PC-3 (cell line): ENCODE data around the gene TBXAS1. TPM values are rescaled to one million over a fixed set of nuclear protein-coding genes. Genes with fewer than 3 reads are reported as not detected.

ENCODE experiments used
- ATAC-seq: fragments of 200-7000 bp; cut with Tn5 transposase; 2 replicates; pipeline ENCODE4 v1.9.1; 2020; ENCODE audit warnings: mild to moderate bottlenecking, moderate library complexity
- BruUV-seq: library from RNA; stranded (reverse); fragments of 400-500 nt; replicated peaks from 2 replicates; lab custom pipeline; 2021; lab: Mats Ljungman, UMichigan
- CTCF ChIA-PET: fragments of 300-600 bp; sonication (Branson Sonifier 250); formaldehyde crosslinking; loops from one replicate; lab custom pipeline; 2022; ENCODE audit warnings: antibody characterized with exemption; lab: Charles Lee
- POLR2A ChIA-PET: fragments of 300-600 bp; sonication (Branson Sonifier 250); formaldehyde crosslinking; loops from one replicate; lab custom pipeline; 2022; ENCODE audit warnings: antibody characterized with exemption; ENCODE audit not compliant: unreplicated experiment; lab: Charles Lee
- DNase-seq: peaks from one replicate; pipeline ENCODE4 v3.0.0-alpha.2; 2015
- H2AFZ ChIP-seq: fragments of 300-600 bp; sonication (generic); 2 replicates; pipeline ENCODE4 v1.6.0; 2016; ENCODE audit warnings: antibody characterized with exemption, low read length
- H3F3A ChIP-seq: fragments of 300-600 bp; sonication (generic); one replicate; pipeline ENCODE4 v1.6.0; 2017; ENCODE audit warnings: antibody characterized with exemption, low read length, control low read depth, mild to moderate bottlenecking; ENCODE audit not compliant: unreplicated experiment
- H3K27ac ChIP-seq: fragments of 300-600 bp; sonication (generic); 2 replicates; pipeline ENCODE4 v1.5.1; 2016; ENCODE audit warnings: mild to moderate bottlenecking, low read length
- H3K27me3 ChIP-seq: fragments of 300-600 bp; sonication (generic); 2 replicates; pipeline ENCODE4 v1.6.1; 2016; ENCODE audit warnings: low read length, mixed read lengths
- H3K36me3 ChIP-seq: fragments of 300-600 bp; sonication (generic); 2 replicates; pipeline ENCODE4 v1.6.1; 2016; ENCODE audit warnings: low read depth, mixed run types, low read length, mixed read lengths
- H3K4me1 ChIP-seq: fragments of 300-600 bp; sonication (generic); 2 replicates; pipeline ENCODE4 v1.5.1; 2016; ENCODE audit warnings: low read length; ENCODE audit not compliant: insufficient read depth
- H3K4me2 ChIP-seq: fragments of 300-600 bp; sonication (generic); 2 replicates; pipeline ENCODE4 v1.6.0; 2016; ENCODE audit warnings: low read length
- H3K4me3 ChIP-seq: fragments of 300-600 bp; sonication (generic); 2 replicates; pipeline ENCODE4 v1.5.1; 2016; ENCODE audit warnings: mild to moderate bottlenecking, low read length, mixed read lengths
- H3K79me2 ChIP-seq: fragments of 300-600 bp; sonication (generic); 2 replicates; pipeline ENCODE4 v1.6.1; 2017; ENCODE audit warnings: low read length, mixed read lengths
- H3K9ac ChIP-seq: fragments of 300-600 bp; sonication (generic); 2 replicates; pipeline ENCODE4 v1.6.0; 2016; ENCODE audit warnings: mild to moderate bottlenecking, low read length
- H3K9me2 ChIP-seq: fragments of 300-600 bp; sonication (generic); replicated peaks from 2 replicates; pipeline ENCODE4 v1.6.1; 2016; ENCODE audit warnings: mixed run types, low read length, mixed read lengths
- H3K9me3 ChIP-seq: fragments of 300-600 bp; sonication (generic); 2 replicates; pipeline ENCODE4 v1.6.1; 2016; ENCODE audit warnings: low read length, mixed read lengths
- H4K20me1 ChIP-seq: fragments of 300-600 bp; sonication (generic); 2 replicates; pipeline ENCODE4 v1.6.1; 2016; ENCODE audit warnings: low read length, mixed read lengths
- CTCF ChIP-seq: fragments of 300-600 bp; sonication (generic); conservative IDR thresholded peaks from 2 replicates; pipeline ENCODE4 v1.5.1; 2017; ENCODE audit warnings: antibody characterized with exemption, low read depth, mild to moderate bottlenecking, low read length
- EZH2 ChIP-seq: fragments of 300-600 bp; sonication (generic); IDR thresholded peaks from one replicate; pipeline ENCODE4 v1.6.1; 2017; ENCODE audit warnings: antibody characterized with exemption, mild to moderate bottlenecking, low read length; ENCODE audit not compliant: unreplicated experiment
- EZH2phosphoT487 ChIP-seq: fragments of 300-600 bp; sonication (generic); IDR thresholded peaks from 2 replicates; pipeline ENCODE4 v1.6.1; 2018; ENCODE audit warnings: mild to moderate bottlenecking, antibody characterized with exemption, low read length, borderline replicate concordance
- intact Hi-C: fragments of 100-400 bp; cut with micrococcal nuclease; formaldehyde crosslinking; loops from 2 replicates; pipeline ENCODE4 v1.9.0; 2023
- total RNA-seq: library from RNA; depleted of rRNA; stranded (reverse); fragments of >200 nt; gene quantifications from 2 replicates; pipeline ENCODE4 v1.2.3, GENCODE V29; 2014

Gene TBXAS1
- total RNA-seq, 1 experiment from 2014 or later, result 21.8 TPM

GRCh38 chr7:139943401-139943800 is 114.3 kb downstream of the TBXAS1 start:
- no peak for DNase-seq
- ChIA-PET POLR2A (no interaction called here), CTCF (no interaction called here)
- Histone ChIP-seq H3K4me1 (no peaks in the 10 kb centered on the region), H3K27me3 (no peaks in the 10 kb centered on the region), H3F3A (no peaks in the 10 kb centered on the region), H4K20me1 (no peaks in the 10 kb centered on the region), H3K4me3 (no peak overlapping the region), H3K9me3 (no peaks in the 10 kb centered on the region), H3K4me2 (no peak overlapping the region), H3K79me2 (no peaks in the 10 kb centered on the region), H3K36me3 (0 out of 2 replicates have a peak, but pooled peaks cover 5% of the 10 kb centered on the region), H3K9ac (no peak overlapping the region), H3K27ac (no peak overlapping the region), H3K9me2 (no peaks in the 10 kb centered on the region), H2AFZ (no peak overlapping the region)
- no peak for TF ChIP-seq EZH2
- TF ChIP-seq CTCF, result no peak
- TF ChIP-seq EZH2phosphoT487, result no peak
- intact Hi-C loops, result no loop called here
- ATAC-seq, result no peak
- no TSS peak for BruUV-seq

DNA sequence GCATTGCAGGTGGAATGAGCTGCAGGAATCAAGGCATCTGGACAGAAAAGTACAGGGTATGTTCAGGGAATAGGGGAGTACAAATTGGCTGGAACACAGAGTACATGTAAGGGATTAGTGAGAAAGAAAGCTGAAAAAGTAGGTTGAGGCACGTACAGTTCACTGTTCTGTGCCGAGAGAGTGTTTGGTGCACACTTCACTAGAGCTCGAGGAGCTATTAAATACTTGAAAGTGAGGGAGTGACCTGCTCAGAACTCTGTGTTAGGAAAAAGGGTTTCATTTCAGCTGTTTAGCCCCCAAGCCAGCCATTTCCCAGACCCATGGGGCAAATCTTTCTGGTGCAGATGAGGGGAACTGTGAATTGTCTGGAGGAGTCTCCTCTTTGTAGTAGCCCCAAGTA is 115.2 kb downstream of the TBXAS1 start:
- no TSS peak for BruUV-seq
- no peak overlapping the region for H2AFZ ChIP-seq
- 0 out of 2 replicates have a peak, but pooled peaks cover under 1% of the 10 kb centered on the region for H3K4me1 ChIP-seq
- H3K4me3 ChIP-seq, result no peak overlapping the region
- intact Hi-C loops, result no loop called here
- no peaks in the 10 kb centered on the region for H3F3A ChIP-seq
- H3K27me3 ChIP-seq, result no peaks in the 10 kb centered on the region
- no peaks in the 10 kb centered on the region for H4K20me1 ChIP-seq
- H3K27ac ChIP-seq, result no peak overlapping the region
- no peaks in the 10 kb centered on the region for H3K9me3 ChIP-seq
- TF ChIP-seq EZH2, result no peak
- no peak for TF ChIP-seq EZH2phosphoT487
- TF ChIP-seq CTCF, result no peak
- POLR2A ChIA-PET, result no interaction called here
- DNase-seq (no peak), ATAC-seq (no peak)
- no peaks in the 10 kb centered on the region for H3K9me2 ChIP-seq
- H3K4me2 ChIP-seq, result no peak overlapping the region
- H3K9ac ChIP-seq, result no peak overlapping the region
- H3K36me3 ChIP-seq, result 0 out of 2 replicates have a peak, but pooled peaks cover 5% of the 10 kb centered on the region
- CTCF ChIA-PET, result no interaction called here
- no peaks in the 10 kb centered on the region for H3K79me2 ChIP-seq

- H3K27me3 ChIP-seq, result no peaks in the 10 kb centered on the region
- CTCF ChIA-PET, result no interaction called here
- intact Hi-C loops, result no loop called here
Measured at GRCh38 chr7:139946533-139946932, 117.5 kb downstream of the TBXAS1 start.

More at GRCh38 chr7:139946533-139946932, 117.5 kb downstream of the TBXAS1 start:
- H2AFZ ChIP-seq, result no peak overlapping the region
- H3K4me2 ChIP-seq, result no peak overlapping the region
- no peaks in the 10 kb centered on the region for H4K20me1 ChIP-seq
- H3K79me2 ChIP-seq, result no peaks in the 10 kb centered on the region
- TF ChIP-seq CTCF (no peak), EZH2phosphoT487 (no peak), EZH2 (no peak)
- peaks cover 12% of the 10 kb centered on the region for H3K4me1 ChIP-seq
- H3K9me2 ChIP-seq, result no peaks in the 10 kb centered on the region
- no peaks in the 10 kb centered on the region for H3K9me3 ChIP-seq
- no peak overlapping the region for H3K27ac ChIP-seq
- no peaks in the 10 kb centered on the region for H3F3A ChIP-seq
- DNase-seq, result no peak
- BruUV-seq, result no TSS peak
- no peak overlapping the region for H3K9ac ChIP-seq
- 0 out of 2 replicates have a peak, but pooled peaks cover 5% of the 10 kb centered on the region for H3K36me3 ChIP-seq
- H3K4me3 ChIP-seq, result no peak overlapping the region
- POLR2A ChIA-PET, result no interaction called here
- ATAC-seq, result no peak
